ENCODE data around the gene NF2.

Gene NF2

DNA sequence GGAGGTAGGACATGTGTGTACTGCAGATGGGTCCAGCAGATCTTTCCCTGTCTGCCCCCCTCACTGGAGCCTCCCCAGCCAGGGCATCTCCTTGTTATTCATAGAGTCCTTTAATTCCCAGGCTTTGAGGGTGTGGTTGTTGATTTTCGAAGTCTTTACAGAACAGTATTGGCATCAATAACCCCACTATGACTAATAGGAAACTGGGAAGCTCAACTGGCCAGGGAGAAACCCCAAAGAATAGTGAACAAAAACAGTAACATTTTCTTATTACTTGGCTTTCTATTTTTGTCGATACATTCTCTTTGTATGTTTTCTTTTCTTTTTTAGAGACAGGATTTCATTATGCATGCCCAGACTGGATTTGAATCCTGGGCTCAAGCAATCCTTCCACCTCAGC, 57.9 kb downstream of the NF2 start:
- TF ChIP-seq ISL1 (CRISPR knock-in tag; IDR thresholded peaks at IDR 0.05) (no peak), TOX (CRISPR knock-in tag; IDR thresholded peaks at IDR 0.05; ENCODE audit: borderline replicate concordance) (no peak), ZNF70 (CRISPR knock-in tag; IDR thresholded peaks at IDR 0.05) (no peak), TCF4 (CRISPR knock-in tag; IDR thresholded peaks at IDR 0.05; ENCODE audit: borderline replicate concordance) (no peak), ZNF565 (CRISPR knock-in tag; conservative IDR thresholded peaks at IDR 0.05; ENCODE audit: low read depth) (no peak), ESRRG (CRISPR knock-in tag; IDR thresholded peaks at IDR 0.05) (no peak), OSR1 (CRISPR knock-in tag; IDR thresholded peaks at IDR 0.05) (no peak), PATZ1 (CRISPR knock-in tag; IDR thresholded peaks at IDR 0.05; ENCODE audit: borderline replicate concordance) (no peak), ZFP3 (CRISPR knock-in tag; IDR thresholded peaks at IDR 0.05) (no peak), ARNTL (CRISPR knock-in tag; IDR thresholded peaks at IDR 0.05; ENCODE audit: borderline replicate concordance, low read depth) (no peak), PPARA (CRISPR knock-in tag; IDR thresholded peaks at IDR 0.05; ENCODE audit: borderline replicate concordance) (no peak), CSRNP3 (CRISPR knock-in tag; IDR thresholded peaks at IDR 0.05) (no peak), SNAI2 (CRISPR knock-in tag; IDR thresholded peaks at IDR 0.05) (no peak), ZNF8 (CRISPR knock-in tag; IDR thresholded peaks at IDR 0.05) (no peak), BACH2 (CRISPR knock-in tag; IDR thresholded peaks at IDR 0.05; ENCODE audit: borderline replicate concordance) (no peak), CREB5 (CRISPR knock-in tag; IDR thresholded peaks at IDR 0.05; ENCODE audit: low read depth) (no peak), ZC3H10 (CRISPR knock-in tag; IDR thresholded peaks at IDR 0.05) (no peak), RARB (CRISPR knock-in tag; IDR thresholded peaks at IDR 0.05) (no peak)
- TF ChIP-seq, protein P1, sequence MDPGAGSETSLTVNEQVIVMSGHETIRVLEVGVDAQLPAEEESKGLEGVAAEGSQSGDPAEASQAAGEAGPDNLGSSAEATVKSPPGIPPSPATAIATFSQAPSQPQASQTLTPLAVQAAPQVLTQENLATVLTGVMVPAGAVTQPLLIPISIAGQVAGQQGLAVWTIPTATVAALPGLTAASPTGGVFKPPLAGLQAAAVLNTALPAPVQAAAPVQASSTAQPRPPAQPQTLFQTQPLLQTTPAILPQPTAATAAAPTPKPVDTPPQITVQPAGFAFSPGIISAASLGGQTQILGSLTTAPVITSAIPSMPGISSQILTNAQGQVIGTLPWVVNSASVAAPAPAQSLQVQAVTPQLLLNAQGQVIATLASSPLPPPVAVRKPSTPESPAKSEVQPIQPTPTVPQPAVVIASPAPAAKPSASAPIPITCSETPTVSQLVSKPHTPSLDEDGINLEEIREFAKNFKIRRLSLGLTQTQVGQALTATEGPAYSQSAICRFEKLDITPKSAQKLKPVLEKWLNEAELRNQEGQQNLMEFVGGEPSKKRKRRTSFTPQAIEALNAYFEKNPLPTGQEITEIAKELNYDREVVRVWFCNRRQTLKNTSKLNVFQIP (CRISPR knock-in tag; IDR thresholded peaks at IDR 0.05; ENCODE audit: borderline replicate concordance, low read depth), result no peak
- TF ChIP-seq, protein P2, sequence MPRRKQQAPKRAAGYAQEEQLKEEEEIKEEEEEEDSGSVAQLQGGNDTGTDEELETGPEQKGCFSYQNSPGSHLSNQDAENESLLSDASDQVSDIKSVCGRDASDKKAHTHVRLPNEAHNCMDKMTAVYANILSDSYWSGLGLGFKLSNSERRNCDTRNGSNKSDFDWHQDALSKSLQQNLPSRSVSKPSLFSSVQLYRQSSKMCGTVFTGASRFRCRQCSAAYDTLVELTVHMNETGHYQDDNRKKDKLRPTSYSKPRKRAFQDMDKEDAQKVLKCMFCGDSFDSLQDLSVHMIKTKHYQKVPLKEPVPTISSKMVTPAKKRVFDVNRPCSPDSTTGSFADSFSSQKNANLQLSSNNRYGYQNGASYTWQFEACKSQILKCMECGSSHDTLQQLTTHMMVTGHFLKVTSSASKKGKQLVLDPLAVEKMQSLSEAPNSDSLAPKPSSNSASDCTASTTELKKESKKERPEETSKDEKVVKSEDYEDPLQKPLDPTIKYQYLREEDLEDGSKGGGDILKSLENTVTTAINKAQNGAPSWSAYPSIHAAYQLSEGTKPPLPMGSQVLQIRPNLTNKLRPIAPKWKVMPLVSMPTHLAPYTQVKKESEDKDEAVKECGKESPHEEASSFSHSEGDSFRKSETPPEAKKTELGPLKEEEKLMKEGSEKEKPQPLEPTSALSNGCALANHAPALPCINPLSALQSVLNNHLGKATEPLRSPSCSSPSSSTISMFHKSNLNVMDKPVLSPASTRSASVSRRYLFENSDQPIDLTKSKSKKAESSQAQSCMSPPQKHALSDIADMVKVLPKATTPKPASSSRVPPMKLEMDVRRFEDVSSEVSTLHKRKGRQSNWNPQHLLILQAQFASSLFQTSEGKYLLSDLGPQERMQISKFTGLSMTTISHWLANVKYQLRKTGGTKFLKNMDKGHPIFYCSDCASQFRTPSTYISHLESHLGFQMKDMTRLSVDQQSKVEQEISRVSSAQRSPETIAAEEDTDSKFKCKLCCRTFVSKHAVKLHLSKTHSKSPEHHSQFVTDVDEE (CRISPR knock-in tag; IDR thresholded peaks at IDR 0.05), result no peak

GRCh38 chr22:29663180-29663821, 59.9 kb downstream of the NF2 start:
- TF ChIP-seq SNAI2 (CRISPR knock-in tag; IDR thresholded peaks at IDR 0.05), result no peak
- TF ChIP-seq ISL1 (CRISPR knock-in tag; IDR thresholded peaks at IDR 0.05), result no peak
- no peak for TF ChIP-seq RARB (CRISPR knock-in tag; IDR thresholded peaks at IDR 0.05)
- TF ChIP-seq ZNF8 (CRISPR knock-in tag; IDR thresholded peaks at IDR 0.05), result no peak
- TF ChIP-seq PPARA (CRISPR knock-in tag; IDR thresholded peaks at IDR 0.05; ENCODE audit: borderline replicate concordance), result no peak
- no peak for TF ChIP-seq CSDC2 (CRISPR knock-in tag; IDR thresholded peaks at IDR 0.05)
- ATAC-seq, result no peak

More for the DNA sequence above, 57.9 kb downstream of the NF2 start:
- ATAC-seq, result no peak

GRCh38 chr22:29665486-29665885, 62.1 kb downstream of the NF2 start:
- no peak for ATAC-seq
- no peak for TF ChIP-seq ZNF8 (CRISPR knock-in tag; IDR thresholded peaks at IDR 0.05)
- TF ChIP-seq CSDC2 (CRISPR knock-in tag; IDR thresholded peaks at IDR 0.05), result no peak
- TF ChIP-seq ARNTL (CRISPR knock-in tag; IDR thresholded peaks at IDR 0.05; ENCODE audit: borderline replicate concordance, low read depth), result no peak
- TF ChIP-seq ZNF565 (CRISPR knock-in tag; conservative IDR thresholded peaks at IDR 0.05; ENCODE audit: low read depth), result no peak
- TF ChIP-seq TCF4 (CRISPR knock-in tag; IDR thresholded peaks at IDR 0.05; ENCODE audit: borderline replicate concordance), result no peak
- TF ChIP-seq CSRNP3 (CRISPR knock-in tag; IDR thresholded peaks at IDR 0.05), result no peak
- no peak for TF ChIP-seq ISL1 (CRISPR knock-in tag; IDR thresholded peaks at IDR 0.05)
- no peak for TF ChIP-seq ZFP30 (CRISPR knock-in tag; IDR thresholded peaks at IDR 0.05)
- no peak for TF ChIP-seq RARB (CRISPR knock-in tag; IDR thresholded peaks at IDR 0.05)
- TF ChIP-seq TOX (CRISPR knock-in tag; IDR thresholded peaks at IDR 0.05; ENCODE audit: borderline replicate concordance), result no peak
- TF ChIP-seq, protein P1 (CRISPR knock-in tag; IDR thresholded peaks at IDR 0.05; ENCODE audit: borderline replicate concordance, low read depth), result no peak
- TF ChIP-seq ZC3H10 (CRISPR knock-in tag; IDR thresholded peaks at IDR 0.05), result no peak
- no peak for TF ChIP-seq ZFP3 (CRISPR knock-in tag; IDR thresholded peaks at IDR 0.05)
- no peak for TF ChIP-seq CREB5 (CRISPR knock-in tag; IDR thresholded peaks at IDR 0.05; ENCODE audit: low read depth)
- TF ChIP-seq ESRRG (CRISPR knock-in tag; IDR thresholded peaks at IDR 0.05), result no peak

All from SK-N-SH treated with all-trans-retinoic acid at 6 μM for 48 hours (cell line).